ENCODE results near the gene ADAMTSL5.

DNA sequence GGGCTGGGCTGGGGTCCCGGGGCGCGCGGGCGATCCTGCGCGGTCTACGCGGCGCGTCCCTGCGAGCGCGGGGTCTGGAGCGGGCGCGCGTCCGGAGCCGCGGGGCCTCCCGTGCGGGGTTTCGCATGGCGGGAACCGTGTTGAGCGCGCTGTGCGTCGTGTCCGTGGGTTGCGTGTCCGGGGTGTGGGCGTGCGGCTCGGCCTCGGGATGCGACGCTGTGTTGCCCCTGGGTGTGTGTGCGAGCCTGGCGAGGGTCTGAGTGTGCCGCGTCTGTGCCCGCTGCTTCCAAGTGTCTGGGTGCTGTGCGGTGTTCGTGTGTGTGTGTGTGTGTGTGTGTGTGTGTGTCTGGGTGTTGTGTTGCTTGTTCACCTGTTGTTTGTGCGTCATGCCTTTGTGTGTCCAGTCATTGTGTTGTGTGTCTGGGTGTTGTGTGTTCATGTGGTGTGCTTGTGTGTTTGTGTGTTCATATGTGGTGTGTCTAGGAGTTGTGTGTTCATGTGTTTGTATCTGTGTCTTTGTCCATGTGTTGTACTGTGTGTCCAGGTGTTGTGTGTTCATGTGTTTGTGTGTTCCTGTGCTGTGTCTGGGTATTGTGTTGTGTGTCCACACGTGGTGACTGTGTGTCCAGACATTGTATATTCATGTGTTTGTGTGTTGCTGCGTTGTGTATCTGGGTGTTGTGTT lies 11.6 kb upstream of the ADAMTSL5 start:
- TF ChIP-seq, protein P1, sequence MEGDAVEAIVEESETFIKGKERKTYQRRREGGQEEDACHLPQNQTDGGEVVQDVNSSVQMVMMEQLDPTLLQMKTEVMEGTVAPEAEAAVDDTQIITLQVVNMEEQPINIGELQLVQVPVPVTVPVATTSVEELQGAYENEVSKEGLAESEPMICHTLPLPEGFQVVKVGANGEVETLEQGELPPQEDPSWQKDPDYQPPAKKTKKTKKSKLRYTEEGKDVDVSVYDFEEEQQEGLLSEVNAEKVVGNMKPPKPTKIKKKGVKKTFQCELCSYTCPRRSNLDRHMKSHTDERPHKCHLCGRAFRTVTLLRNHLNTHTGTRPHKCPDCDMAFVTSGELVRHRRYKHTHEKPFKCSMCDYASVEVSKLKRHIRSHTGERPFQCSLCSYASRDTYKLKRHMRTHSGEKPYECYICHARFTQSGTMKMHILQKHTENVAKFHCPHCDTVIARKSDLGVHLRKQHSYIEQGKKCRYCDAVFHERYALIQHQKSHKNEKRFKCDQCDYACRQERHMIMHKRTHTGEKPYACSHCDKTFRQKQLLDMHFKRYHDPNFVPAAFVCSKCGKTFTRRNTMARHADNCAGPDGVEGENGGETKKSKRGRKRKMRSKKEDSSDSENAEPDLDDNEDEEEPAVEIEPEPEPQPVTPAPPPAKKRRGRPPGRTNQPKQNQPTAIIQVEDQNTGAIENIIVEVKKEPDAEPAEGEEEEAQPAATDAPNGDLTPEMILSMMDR (IDR thresholded peaks at IDR 0.05): no peak
- TF ChIP-seq POLR2A (IDR thresholded peaks at IDR 0.05): no peak

Measured in esophagus squamous epithelium (tissue), 4 donors.